SH-SY5Y (cell line): ENCODE measurements around the gene SERINC5.

ENCODE experiments used
- GATA2 ChIP-seq: IDR thresholded peaks from 2 replicates; pipeline ENCODE4 v1.6.1; 2011; ENCODE audit warnings: mild to moderate bottlenecking, low read depth, low read length
- GATA3 ChIP-seq: IDR thresholded peaks from 2 replicates; pipeline ENCODE4 v1.6.1; 2011; ENCODE audit warnings: low read depth, mild to moderate bottlenecking, low read length, moderate library complexity

- no peak for TF ChIP-seq GATA2
- TF ChIP-seq GATA3 = no peak
These were observed 9.7 kb downstream of the SERINC5 start for GRCh38 chr5:80246001-80246758.
